ENCODE data around the gene CLEC4F. TPM values are rescaled to one million over a fixed set of nuclear protein-coding genes. Genes with fewer than 3 reads are reported as not detected.

The CLEC4F gene
- total and polyA plus RNA-seq, 2 of the 13 experiments (the other 11 are each of a cell fraction or from before 2014, with no cell fraction given) = 0.12 to 0.13 TPM

DNA sequence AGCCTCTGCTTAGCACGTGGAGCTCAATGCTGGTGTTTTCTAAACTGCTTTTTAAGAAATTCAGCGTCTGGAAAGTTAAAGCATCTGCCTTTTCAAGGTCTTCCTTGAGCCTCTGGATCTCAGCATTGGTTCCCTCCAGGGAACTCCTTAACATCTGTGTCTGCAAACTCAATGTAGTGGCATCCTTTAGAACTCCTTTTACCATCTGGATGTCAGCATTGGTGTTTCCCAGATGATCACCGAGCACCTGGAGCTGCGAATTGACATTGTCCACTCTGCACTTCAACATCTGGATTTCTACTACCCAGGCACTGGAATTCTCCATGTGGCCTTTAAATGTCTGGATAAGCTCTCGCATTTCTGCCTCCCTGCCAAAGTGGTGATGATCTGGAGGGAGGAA is 3.7 kb downstream of the CLEC4F start:
- no peak overlapping the region for H3K4me3 ChIP-seq (replicated peaks in 1 of 3; ENCODE audit: insufficient read depth in 1 of 3, low read depth in 2 of 3, low read length in 3 of 3)
- H3K27ac ChIP-seq (ENCODE audit: extremely low read length, insufficient read depth, low read length) = no peak overlapping the region
- H3K27me3 ChIP-seq (ENCODE audit: control insufficient read depth in 1 of 2, insufficient read depth in 2 of 2, low read length in 2 of 2) = peaks cover 2 to 14% of the 10 kb centered on the region in 2 experiments; a peak in 3 of 5 replicates
- H3K36me3 ChIP-seq (replicated peaks in 1 of 2; ENCODE audit: control insufficient read depth in 1 of 2, insufficient read depth in 2 of 2, low read length in 2 of 2) = no peaks in the 10 kb centered on the region
- intact Hi-C loops (cut with micrococcal nuclease; ENCODE audit: unreplicated experiment) (no loop called here), in situ Hi-C loops (cut with HindIII; ENCODE audit: extremely low pct_ligation_motif_present, low pct_unique_long_range_greater_than_20kb) (no loop called here)
- H3K79me2 ChIP-seq (ENCODE audit: insufficient read depth, low read length) = no peaks in the 10 kb centered on the region
- ChIA-PET POLR2A (interaction anchor here (1.0 kb wide), 1 partner anchor 10 kb away, joined by 4 read pairs; no protein-coding TSS in a partner anchor), CTCF (ENCODE audit: low intra/inter-chr PET ratio, low total read pairs) (no interaction called here)
- peaks cover 53% of the 10 kb centered on the region for H3K4me1 ChIP-seq (ENCODE audit: insufficient read depth, low read length)
- H3K4me2 ChIP-seq (ENCODE audit: low read depth, low read length) = no peak overlapping the region
- ATAC-seq = no peak
- H2AFZ ChIP-seq (ENCODE audit: low read length) = no peak overlapping the region
- H3K9me3 ChIP-seq (ENCODE audit: low read length) = no peaks in the 10 kb centered on the region
- FAIRE-seq = no peak
- no peak overlapping the region for H3K9ac ChIP-seq (ENCODE audit: insufficient read depth, low read depth, low read length)
- H4K20me1 ChIP-seq (ENCODE audit: insufficient read depth, low read length) = no peaks in the 10 kb centered on the region
- no TSS peak for BruUV-seq (replicated peaks)
- 41% methylated on average over 5 of the region's 5 CpGs for WGBS (ENCODE audit: low lambda C conversion rate)
- DNase-seq (ENCODE audit: low spot score) = no peak
- no peak for TF ChIP-seq SMAD1 (CRISPR knock-in tag; IDR thresholded peaks at IDR 0.05; ENCODE audit: borderline replicate concordance, low read depth)
- no peak for TF ChIP-seq ONECUT2 (CRISPR knock-in tag; IDR thresholded peaks at IDR 0.05)
- TF ChIP-seq ZNF777 (CRISPR knock-in tag; IDR thresholded peaks at IDR 0.05) = no peak
- TF ChIP-seq ZNF562 (CRISPR knock-in tag; IDR thresholded peaks at IDR 0.05; ENCODE audit: borderline replicate concordance) = no peak
- TF ChIP-seq, protein P1, sequence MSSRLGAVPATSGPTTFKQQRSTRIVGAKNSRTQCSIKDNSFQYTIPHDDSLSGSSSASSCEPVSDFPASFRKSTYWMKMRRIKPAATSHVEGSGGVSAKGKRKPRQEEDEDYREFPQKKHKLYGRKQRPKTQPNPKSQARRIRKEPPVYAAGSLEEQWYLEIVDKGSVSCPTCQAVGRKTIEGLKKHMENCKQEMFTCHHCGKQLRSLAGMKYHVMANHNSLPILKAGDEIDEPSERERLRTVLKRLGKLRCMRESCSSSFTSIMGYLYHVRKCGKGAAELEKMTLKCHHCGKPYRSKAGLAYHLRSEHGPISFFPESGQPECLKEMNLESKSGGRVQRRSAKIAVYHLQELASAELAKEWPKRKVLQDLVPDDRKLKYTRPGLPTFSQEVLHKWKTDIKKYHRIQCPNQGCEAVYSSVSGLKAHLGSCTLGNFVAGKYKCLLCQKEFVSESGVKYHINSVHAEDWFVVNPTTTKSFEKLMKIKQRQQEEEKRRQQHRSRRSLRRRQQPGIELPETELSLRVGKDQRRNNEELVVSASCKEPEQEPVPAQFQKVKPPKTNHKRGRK (CRISPR knock-in tag; IDR thresholded peaks at IDR 0.05) = no peak
- peak; percentile 37 for TF ChIP-seq MED8 (CRISPR knock-in tag; IDR thresholded peaks at IDR 0.05; ENCODE audit: insufficient replicate concordance)
- TF ChIP-seq ELF4 (CRISPR knock-in tag; IDR thresholded peaks at IDR 0.05; ENCODE audit: borderline replicate concordance) = no peak

All from HepG2 (cell line).